Thyroid gland (tissue), 4 donors: ENCODE data around the gene CFAP300.

Source experiments
- CTCF ChIP-seq, 6 experiments: fragments of 200-600 bp in 3 of 6; fragments of 450-650 bp in 3 of 6; sonication (generic) in 3 of 6; IDR thresholded peaks; one replicate each; pipeline ENCODE4 v1.5.1; 2016 to 2019; ENCODE audit warnings: antibody characterized with exemption in 6 of 6, mild to moderate bottlenecking in 2 of 6, inconsistent platforms in 1 of 6, moderate library complexity in 1 of 6
- POLR2A ChIP-seq, 2 donors: fragments of 450-650 bp; IDR thresholded peaks; one replicate each; pipeline ENCODE4 v1.6.1; 2017; ENCODE audit warnings: antibody characterized with exemption in 2 of 2, mild to moderate bottlenecking in 2 of 2, moderate library complexity in 1 of 2

- no peak for TF ChIP-seq POLR2A (IDR thresholded peaks at IDR 0.05)
- TF ChIP-seq CTCF (IDR thresholded peaks at IDR 0.05) = no peak
Observed at GRCh38 chr11:102064316-102064715, 17.1 kb downstream of the CFAP300 start.
